C4-2B (cell line): Measurements from ENCODE around the gene GPS1.

ENCODE experiments used
- CTCF ChIP-seq: fragments of 450-650 bp; conservative IDR thresholded peaks from 2 replicates; pipeline ENCODE4 v1.5.1; 2017; ENCODE audit warnings: mild to moderate bottlenecking
- ZFX ChIP-seq: fragments of 450-650 bp; IDR thresholded peaks from 2 replicates; pipeline ENCODE4 v1.6.1; 2017

GRCh38 chr17:82012261-82012639 is 39.4 kb upstream of the GPS1 start:
- no peak for TF ChIP-seq CTCF
- no peak for TF ChIP-seq ZFX
